ENCODE data around the gene TBC1D9B. TPM values are rescaled to one million over a fixed set of nuclear protein-coding genes. Genes with fewer than 3 reads are reported as not detected.

TBC1D9B gene
- total RNA-seq, 1 experiment from 2014 or later = 70.9 TPM

DNA sequence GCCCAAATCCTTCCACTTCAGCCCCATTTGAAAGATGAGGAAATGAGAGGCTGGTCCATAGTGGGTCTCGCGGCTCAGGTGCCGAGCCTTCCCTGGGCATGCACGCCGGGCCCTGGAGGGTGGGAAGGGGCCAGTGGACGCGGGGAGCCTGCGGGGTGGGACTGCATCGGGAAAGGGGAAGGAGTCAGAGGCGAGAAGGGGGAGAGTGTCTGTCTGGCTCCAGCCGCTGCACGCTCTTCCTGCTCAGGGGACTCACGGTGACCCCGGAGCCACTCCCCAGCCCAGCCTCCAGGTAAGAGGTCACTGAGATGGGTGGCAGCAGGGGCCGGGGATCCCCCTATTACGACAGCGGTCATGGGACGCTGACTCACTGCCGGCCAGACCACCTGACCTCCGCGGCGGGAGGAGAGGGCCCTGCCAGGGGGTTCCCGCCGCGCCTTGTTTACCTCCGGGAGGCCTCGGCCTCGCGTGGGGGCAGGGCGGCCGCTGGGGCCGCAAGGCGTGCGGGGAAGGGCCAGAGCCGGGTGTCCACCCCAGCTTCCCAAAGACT lies 88.9 kb downstream of the TBC1D9B start (continued):
- TF ChIP-seq MYBL2 (CRISPR knock-in tag; IDR thresholded peaks at IDR 0.05) = no peak
- TF ChIP-seq, protein P1, sequence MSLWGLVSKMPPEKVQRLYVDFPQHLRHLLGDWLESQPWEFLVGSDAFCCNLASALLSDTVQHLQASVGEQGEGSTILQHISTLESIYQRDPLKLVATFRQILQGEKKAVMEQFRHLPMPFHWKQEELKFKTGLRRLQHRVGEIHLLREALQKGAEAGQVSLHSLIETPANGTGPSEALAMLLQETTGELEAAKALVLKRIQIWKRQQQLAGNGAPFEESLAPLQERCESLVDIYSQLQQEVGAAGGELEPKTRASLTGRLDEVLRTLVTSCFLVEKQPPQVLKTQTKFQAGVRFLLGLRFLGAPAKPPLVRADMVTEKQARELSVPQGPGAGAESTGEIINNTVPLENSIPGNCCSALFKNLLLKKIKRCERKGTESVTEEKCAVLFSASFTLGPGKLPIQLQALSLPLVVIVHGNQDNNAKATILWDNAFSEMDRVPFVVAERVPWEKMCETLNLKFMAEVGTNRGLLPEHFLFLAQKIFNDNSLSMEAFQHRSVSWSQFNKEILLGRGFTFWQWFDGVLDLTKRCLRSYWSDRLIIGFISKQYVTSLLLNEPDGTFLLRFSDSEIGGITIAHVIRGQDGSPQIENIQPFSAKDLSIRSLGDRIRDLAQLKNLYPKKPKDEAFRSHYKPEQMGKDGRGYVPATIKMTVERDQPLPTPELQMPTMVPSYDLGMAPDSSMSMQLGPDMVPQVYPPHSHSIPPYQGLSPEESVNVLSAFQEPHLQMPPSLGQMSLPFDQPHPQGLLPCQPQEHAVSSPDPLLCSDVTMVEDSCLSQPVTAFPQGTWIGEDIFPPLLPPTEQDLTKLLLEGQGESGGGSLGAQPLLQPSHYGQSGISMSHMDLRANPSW (CRISPR knock-in tag; conservative IDR thresholded peaks at IDR 0.05; ENCODE audit: low read depth) = no peak
- TF ChIP-seq, protein P2, sequence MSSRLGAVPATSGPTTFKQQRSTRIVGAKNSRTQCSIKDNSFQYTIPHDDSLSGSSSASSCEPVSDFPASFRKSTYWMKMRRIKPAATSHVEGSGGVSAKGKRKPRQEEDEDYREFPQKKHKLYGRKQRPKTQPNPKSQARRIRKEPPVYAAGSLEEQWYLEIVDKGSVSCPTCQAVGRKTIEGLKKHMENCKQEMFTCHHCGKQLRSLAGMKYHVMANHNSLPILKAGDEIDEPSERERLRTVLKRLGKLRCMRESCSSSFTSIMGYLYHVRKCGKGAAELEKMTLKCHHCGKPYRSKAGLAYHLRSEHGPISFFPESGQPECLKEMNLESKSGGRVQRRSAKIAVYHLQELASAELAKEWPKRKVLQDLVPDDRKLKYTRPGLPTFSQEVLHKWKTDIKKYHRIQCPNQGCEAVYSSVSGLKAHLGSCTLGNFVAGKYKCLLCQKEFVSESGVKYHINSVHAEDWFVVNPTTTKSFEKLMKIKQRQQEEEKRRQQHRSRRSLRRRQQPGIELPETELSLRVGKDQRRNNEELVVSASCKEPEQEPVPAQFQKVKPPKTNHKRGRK (CRISPR knock-in tag; IDR thresholded peaks at IDR 0.05; ENCODE audit: borderline replicate concordance) = no peak
- TF ChIP-seq, protein P3, sequence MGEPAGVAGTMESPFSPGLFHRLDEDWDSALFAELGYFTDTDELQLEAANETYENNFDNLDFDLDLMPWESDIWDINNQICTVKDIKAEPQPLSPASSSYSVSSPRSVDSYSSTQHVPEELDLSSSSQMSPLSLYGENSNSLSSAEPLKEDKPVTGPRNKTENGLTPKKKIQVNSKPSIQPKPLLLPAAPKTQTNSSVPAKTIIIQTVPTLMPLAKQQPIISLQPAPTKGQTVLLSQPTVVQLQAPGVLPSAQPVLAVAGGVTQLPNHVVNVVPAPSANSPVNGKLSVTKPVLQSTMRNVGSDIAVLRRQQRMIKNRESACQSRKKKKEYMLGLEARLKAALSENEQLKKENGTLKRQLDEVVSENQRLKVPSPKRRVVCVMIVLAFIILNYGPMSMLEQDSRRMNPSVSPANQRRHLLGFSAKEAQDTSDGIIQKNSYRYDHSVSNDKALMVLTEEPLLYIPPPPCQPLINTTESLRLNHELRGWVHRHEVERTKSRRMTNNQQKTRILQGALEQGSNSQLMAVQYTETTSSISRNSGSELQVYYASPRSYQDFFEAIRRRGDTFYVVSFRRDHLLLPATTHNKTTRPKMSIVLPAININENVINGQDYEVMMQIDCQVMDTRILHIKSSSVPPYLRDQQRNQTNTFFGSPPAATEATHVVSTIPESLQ (CRISPR knock-in tag; IDR thresholded peaks at IDR 0.05) = no peak

DNA sequence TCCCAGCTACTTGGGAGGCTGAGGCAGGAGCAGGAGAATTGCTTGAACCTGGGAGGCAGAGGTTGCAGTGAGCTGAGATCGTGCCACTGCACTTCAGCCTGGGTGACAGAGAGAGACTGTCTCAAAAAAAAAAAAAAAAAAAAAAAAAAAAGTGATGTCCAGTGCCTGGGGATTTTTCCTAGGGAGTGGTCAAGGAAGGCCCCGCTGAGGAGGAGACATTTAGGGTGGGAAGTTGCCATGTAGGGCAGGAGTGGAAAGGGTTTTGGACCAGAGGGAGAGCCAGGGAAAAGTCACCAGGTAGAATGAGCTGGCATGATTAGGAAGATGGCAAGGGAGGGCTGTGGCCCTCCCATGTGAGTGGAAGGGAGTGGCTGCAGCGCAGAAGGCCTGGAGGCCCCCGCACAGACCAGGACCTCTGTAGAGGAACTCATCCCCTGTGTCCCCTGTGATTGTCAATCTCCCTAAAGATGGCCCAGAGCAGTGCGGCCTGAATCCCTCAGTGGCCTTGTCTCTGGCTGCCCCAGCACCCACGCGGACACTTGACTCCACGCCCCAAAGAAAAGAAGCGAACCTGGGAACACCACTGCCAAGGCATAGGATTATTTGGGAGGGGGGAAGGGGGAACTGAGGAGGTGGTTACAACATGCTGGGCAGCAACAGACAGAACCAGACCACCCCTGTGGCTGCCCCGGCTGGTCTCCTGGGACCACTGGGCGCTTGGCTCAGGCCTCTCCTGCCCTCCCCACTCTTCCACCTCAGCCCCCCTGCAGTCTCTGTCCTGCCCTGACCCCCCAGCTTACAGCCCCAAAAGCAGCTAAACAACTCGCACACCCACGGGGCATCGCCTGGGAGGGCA lies 89.6 kb downstream of the TBC1D9B start:
- ATAC-seq (no peak), DNase-seq (ENCODE audit: low spot score) (no peak)
- Mint-ChIP-seq H3K4me3 (peak overlapping the region; percentile 62), H3K27me3 (ENCODE audit: low read depth) (peaks cover 22% of the 10 kb centered on the region), H3K9me3 (no peaks in the 10 kb centered on the region), H3K27ac (no peak overlapping the region), H3K36me3 (peaks cover 11% of the 10 kb centered on the region), H3K4me1 (peaks cover 48% of the 10 kb centered on the region)
- POLR2A ChIA-PET = interaction anchor here (0.7 to 1.3 kb wide), 3 partner anchors 11 to 42 kb away, joined by 3 to 9 read pairs (median 3); no protein-coding TSS in a partner anchor
- CTCF ChIA-PET = interaction anchor here (1.3 to 1.9 kb wide), 3 partner anchors 16 to 157 kb away, joined by 3 to 8 read pairs (median 5); no protein-coding TSS in a partner anchor
- TF ChIP-seq ZNF396 (CRISPR knock-in tag; IDR thresholded peaks at IDR 0.05; ENCODE audit: borderline replicate concordance) (no peak), TP53 (CRISPR knock-in tag; IDR thresholded peaks at IDR 0.05) (no peak), TCF7 (CRISPR knock-in tag; IDR thresholded peaks at IDR 0.05; ENCODE audit: low read depth) (no peak), RORB (CRISPR knock-in tag; IDR thresholded peaks at IDR 0.05) (no peak), GRHL2 (CRISPR knock-in tag; IDR thresholded peaks at IDR 0.05; ENCODE audit: insufficient replicate concordance, severe bottlenecking) (no peak)
- TF ChIP-seq, protein P4, sequence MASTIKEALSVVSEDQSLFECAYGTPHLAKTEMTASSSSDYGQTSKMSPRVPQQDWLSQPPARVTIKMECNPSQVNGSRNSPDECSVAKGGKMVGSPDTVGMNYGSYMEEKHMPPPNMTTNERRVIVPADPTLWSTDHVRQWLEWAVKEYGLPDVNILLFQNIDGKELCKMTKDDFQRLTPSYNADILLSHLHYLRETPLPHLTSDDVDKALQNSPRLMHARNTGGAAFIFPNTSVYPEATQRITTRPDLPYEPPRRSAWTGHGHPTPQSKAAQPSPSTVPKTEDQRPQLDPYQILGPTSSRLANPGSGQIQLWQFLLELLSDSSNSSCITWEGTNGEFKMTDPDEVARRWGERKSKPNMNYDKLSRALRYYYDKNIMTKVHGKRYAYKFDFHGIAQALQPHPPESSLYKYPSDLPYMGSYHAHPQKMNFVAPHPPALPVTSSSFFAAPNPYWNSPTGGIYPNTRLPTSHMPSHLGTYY (CRISPR knock-in tag; IDR thresholded peaks at IDR 0.05) = no peak
- TF ChIP-seq, protein P5, sequence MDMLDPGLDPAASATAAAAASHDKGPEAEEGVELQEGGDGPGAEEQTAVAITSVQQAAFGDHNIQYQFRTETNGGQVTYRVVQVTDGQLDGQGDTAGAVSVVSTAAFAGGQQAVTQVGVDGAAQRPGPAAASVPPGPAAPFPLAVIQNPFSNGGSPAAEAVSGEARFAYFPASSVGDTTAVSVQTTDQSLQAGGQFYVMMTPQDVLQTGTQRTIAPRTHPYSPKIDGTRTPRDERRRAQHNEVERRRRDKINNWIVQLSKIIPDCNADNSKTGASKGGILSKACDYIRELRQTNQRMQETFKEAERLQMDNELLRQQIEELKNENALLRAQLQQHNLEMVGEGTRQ (CRISPR knock-in tag; IDR thresholded peaks at IDR 0.05) = no peak
- TF ChIP-seq, protein P6, sequence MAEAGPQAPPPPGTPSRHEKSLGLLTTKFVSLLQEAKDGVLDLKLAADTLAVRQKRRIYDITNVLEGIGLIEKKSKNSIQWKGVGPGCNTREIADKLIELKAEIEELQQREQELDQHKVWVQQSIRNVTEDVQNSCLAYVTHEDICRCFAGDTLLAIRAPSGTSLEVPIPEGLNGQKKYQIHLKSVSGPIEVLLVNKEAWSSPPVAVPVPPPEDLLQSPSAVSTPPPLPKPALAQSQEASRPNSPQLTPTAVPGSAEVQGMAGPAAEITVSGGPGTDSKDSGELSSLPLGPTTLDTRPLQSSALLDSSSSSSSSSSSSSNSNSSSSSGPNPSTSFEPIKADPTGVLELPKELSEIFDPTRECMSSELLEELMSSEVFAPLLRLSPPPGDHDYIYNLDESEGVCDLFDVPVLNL (CRISPR knock-in tag; IDR thresholded peaks at IDR 0.05; ENCODE audit: borderline replicate concordance, low read depth) = no peak
- TF ChIP-seq, protein P7, sequence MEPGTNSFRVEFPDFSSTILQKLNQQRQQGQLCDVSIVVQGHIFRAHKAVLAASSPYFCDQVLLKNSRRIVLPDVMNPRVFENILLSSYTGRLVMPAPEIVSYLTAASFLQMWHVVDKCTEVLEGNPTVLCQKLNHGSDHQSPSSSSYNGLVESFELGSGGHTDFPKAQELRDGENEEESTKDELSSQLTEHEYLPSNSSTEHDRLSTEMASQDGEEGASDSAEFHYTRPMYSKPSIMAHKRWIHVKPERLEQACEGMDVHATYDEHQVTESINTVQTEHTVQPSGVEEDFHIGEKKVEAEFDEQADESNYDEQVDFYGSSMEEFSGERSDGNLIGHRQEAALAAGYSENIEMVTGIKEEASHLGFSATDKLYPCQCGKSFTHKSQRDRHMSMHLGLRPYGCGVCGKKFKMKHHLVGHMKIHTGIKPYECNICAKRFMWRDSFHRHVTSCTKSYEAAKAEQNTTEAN (CRISPR knock-in tag; IDR thresholded peaks at IDR 0.05) = no peak
- TF ChIP-seq, protein P8, sequence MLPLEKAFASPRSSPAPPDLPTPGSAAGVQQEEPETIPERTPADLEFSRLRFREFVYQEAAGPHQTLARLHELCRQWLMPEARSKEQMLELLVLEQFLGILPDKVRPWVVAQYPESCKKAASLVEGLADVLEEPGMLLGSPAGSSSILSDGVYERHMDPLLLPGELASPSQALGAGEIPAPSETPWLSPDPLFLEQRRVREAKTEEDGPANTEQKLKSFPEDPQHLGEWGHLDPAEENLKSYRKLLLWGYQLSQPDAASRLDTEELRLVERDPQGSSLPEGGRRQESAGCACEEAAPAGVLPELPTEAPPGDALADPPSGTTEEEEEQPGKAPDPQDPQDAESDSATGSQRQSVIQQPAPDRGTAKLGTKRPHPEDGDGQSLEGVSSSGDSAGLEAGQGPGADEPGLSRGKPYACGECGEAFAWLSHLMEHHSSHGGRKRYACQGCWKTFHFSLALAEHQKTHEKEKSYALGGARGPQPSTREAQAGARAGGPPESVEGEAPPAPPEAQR (CRISPR knock-in tag; IDR thresholded peaks at IDR 0.05) = no peak
- TF ChIP-seq, protein P9, sequence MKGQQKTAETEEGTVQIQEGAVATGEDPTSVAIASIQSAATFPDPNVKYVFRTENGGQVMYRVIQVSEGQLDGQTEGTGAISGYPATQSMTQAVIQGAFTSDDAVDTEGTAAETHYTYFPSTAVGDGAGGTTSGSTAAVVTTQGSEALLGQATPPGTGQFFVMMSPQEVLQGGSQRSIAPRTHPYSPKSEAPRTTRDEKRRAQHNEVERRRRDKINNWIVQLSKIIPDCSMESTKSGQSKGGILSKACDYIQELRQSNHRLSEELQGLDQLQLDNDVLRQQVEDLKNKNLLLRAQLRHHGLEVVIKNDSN (CRISPR knock-in tag; IDR thresholded peaks at IDR 0.05) = no peak
- TF ChIP-seq, protein P10, sequence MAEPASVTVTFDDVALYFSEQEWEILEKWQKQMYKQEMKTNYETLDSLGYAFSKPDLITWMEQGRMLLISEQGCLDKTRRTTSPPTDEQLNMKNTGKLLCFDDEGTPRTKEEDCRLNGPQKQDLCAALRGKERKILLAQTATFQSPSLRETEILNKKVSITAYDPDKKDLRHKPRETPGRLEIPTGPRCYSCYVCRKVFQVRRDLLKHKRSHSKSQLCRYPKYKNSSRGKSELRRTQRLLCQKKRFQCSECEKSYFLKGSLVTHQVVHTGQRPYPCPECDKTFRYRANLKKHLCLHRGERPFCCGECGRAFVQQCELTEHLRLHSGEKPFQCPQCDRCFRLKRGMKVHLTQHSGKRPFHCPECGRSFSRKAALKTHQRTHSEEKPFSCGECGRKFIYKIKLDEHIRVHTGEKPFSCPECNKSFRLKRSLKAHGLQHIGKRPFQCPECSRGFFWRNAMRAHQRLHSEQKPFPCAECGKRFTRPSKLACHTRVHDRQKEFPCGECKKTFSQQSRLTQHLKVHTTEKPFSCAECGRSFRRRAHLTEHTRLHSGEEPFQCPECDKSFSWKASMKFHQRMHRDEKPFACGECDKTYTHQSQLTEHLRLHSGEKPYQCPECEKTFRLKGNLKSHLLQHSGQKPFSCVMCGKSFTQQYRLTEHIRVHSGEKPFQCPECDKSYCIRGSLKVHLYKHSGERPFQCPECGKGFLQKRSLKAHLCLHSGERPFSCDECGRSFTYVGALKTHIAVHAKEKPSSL (CRISPR knock-in tag; conservative IDR thresholded peaks at IDR 0.05) = no peak
